ENCODE results near the gene PABPN1.

DNA sequence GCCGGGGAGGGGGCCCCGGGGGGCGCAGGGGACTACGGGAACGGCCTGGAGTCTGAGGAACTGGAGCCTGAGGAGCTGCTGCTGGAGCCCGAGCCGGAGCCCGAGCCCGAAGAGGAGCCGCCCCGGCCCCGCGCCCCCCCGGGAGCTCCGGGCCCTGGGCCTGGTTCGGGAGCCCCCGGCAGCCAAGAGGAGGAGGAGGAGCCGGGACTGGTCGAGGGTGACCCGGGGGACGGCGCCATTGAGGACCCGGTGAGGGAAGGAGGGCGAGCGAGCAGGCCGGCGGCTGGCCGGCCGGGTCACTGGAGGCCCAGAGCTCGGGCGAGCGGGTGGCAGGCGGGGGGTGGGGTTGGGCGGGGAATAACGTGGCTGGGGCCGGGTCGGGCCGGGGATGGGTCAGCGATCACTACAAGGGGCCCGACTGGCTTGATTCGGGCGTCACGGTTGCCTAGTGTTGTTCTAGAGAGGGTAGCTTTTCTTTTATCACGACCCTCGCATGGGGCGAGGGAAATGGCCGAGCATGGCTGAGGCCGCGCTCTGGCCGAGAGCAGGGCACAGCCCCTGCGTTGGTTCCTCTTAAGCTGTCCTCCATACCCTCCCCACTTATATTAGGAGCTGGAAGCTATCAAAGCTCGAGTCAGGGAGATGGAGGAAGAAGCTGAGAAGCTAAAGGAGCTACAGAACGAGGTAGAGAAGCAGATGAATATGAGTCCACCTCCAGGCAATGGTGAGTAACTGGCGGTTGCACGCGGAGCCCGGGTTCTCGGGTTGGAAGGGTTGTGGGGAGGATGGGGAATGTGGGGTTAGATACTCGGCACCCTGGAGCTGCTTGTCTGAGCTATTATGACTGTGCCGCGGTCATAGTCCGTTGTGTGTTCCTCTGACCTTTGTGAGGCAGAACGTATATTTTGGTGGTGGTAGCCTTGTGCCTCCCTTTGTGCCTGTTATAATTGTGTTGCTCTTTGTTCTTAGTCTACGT, 603 bp downstream of the PABPN1 start:
- TF ChIP-seq, protein P1, sequence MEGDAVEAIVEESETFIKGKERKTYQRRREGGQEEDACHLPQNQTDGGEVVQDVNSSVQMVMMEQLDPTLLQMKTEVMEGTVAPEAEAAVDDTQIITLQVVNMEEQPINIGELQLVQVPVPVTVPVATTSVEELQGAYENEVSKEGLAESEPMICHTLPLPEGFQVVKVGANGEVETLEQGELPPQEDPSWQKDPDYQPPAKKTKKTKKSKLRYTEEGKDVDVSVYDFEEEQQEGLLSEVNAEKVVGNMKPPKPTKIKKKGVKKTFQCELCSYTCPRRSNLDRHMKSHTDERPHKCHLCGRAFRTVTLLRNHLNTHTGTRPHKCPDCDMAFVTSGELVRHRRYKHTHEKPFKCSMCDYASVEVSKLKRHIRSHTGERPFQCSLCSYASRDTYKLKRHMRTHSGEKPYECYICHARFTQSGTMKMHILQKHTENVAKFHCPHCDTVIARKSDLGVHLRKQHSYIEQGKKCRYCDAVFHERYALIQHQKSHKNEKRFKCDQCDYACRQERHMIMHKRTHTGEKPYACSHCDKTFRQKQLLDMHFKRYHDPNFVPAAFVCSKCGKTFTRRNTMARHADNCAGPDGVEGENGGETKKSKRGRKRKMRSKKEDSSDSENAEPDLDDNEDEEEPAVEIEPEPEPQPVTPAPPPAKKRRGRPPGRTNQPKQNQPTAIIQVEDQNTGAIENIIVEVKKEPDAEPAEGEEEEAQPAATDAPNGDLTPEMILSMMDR (IDR thresholded peaks at IDR 0.05; ENCODE audit: insufficient read depth, low read depth, low read length), result no peak
- TF ChIP-seq EZH2 (IDR thresholded peaks at IDR 0.05; ENCODE audit: insufficient read depth, low read length), result no peak
